Endothelial cell of umbilical vein (primary cell): ENCODE data around the gene PEX10. TPM values are rescaled to one million over a fixed set of nuclear protein-coding genes. Genes with fewer than 3 reads are reported as not detected.

Source experiments
- BruUV-seq: library from RNA; stranded (reverse); fragments of 400-500 nt; replicated peaks from 2 replicates; lab custom pipeline; 2021; lab: Mats Ljungman, UMichigan
- CTCF ChIA-PET: fragments of 300-600, 350-600 bp; sonication (Branson Sonifier 250); formaldehyde crosslinking; loops from one replicate; lab custom pipeline; 2021; ENCODE audit warnings: antibody characterized with exemption, inconsistent platforms; lab: Charles Lee
- POLR2A ChIA-PET: fragments of 300-600, 350-600 bp; sonication (Branson Sonifier 250); formaldehyde crosslinking; loops from one replicate; lab custom pipeline; 2021; ENCODE audit warnings: antibody characterized with exemption, inconsistent platforms; lab: Charles Lee
- DNase-seq: peaks from one replicate; pipeline ENCODE4 v3.0.0-alpha.2; 2011; ENCODE audit warnings: low read depth, low spot score
- FAIRE-seq: peaks from 2 replicates; lab custom pipeline; 2011; peaks lifted over from hg19 to GRCh38; lab: Jason Lieb, UNC
- H2AFZ ChIP-seq: 2 replicates; pipeline ENCODE4 v1.6.0; 2012; ENCODE audit warnings: low read depth, low read length, control low read depth, inconsistent platforms
- H3K27ac ChIP-seq: 2 replicates; pipeline ENCODE4 v1.5.1; 2011; ENCODE audit warnings: low read depth, mild to moderate bottlenecking, control low read depth, low read length, moderate library complexity; ENCODE audit not compliant: insufficient read depth
- H3K27me3 ChIP-seq, 2 experiments: 2 replicates each; pipeline versions ENCODE4 v1.6.0 to v1.6.1; 2011; ENCODE audit warnings: low read length in 2 of 2, mixed read lengths in 1 of 2; ENCODE audit not compliant: control insufficient read depth in 2 of 2, insufficient read depth in 2 of 2
- H3K36me3 ChIP-seq, 2 experiments: 2 replicates in 1 of 2; 3 replicates in 1 of 2; pipeline ENCODE4 v1.5.1; 2011; ENCODE audit warnings: low read length in 2 of 2, mild to moderate bottlenecking in 1 of 2, moderate library complexity in 1 of 2; ENCODE audit not compliant: control insufficient read depth in 2 of 2, insufficient read depth in 2 of 2; ENCODE audit errors: extremely low read depth in 1 of 2
- H3K4me1 ChIP-seq: 3 replicates; pipeline ENCODE4 v1.5.1; 2011; ENCODE audit warnings: mild to moderate bottlenecking, low read length; ENCODE audit not compliant: control insufficient read depth, insufficient read depth; ENCODE audit errors: extremely low read depth
- H3K4me2 ChIP-seq: 2 replicates; pipeline ENCODE4 v1.6.1; 2011; ENCODE audit warnings: low read length, control low read depth, mixed read lengths; ENCODE audit not compliant: insufficient read depth
- H3K4me3 ChIP-seq, 3 experiments: fragments of 200-600 bp in 1 of 3; sonication (generic), shearing (Covaris generic) in 1 of 3; replicated peaks in 1 of 3; 2 replicates each; pipeline ENCODE4 v1.5.1; 2011 to 2016; ENCODE audit warnings: control low read depth in 3 of 3, low read length in 3 of 3, mild to moderate bottlenecking in 2 of 3, inconsistent platforms in 1 of 3, low read depth in 1 of 3, moderate library complexity in 1 of 3; ENCODE audit not compliant: insufficient read depth in 1 of 3
- H3K79me2 ChIP-seq: 2 replicates; pipeline ENCODE4 v1.6.0; 2012; ENCODE audit warnings: low read length, inconsistent platforms; ENCODE audit not compliant: control insufficient read depth, insufficient read depth
- H3K9ac ChIP-seq: replicated peaks from 2 replicates; pipeline ENCODE3; 2011; ENCODE audit warnings: low read length, control low read depth; ENCODE audit not compliant: insufficient read depth; ENCODE audit errors: extremely low read depth
- H3K9me1 ChIP-seq: replicated peaks from 3 replicates; pipeline ENCODE4 v1.6.0; 2011; ENCODE audit warnings: mild to moderate bottlenecking, low read length; ENCODE audit not compliant: control insufficient read depth, insufficient read depth; ENCODE audit errors: extremely low read depth
- H3K9me3 ChIP-seq: replicated peaks from 2 replicates; pipeline ENCODE4 v1.5.1; 2012; ENCODE audit warnings: low read length, inconsistent platforms; ENCODE audit not compliant: control insufficient read depth, insufficient read depth
- H4K20me1 ChIP-seq: replicated peaks from 2 replicates; pipeline ENCODE3; 2011; ENCODE audit warnings: mild to moderate bottlenecking, low read length; ENCODE audit not compliant: control insufficient read depth, insufficient read depth; ENCODE audit errors: extremely low read depth
- CTCF ChIP-seq, 2 donors: IDR thresholded peaks; 1 replicate in 1 of 2; 2 replicates in 1 of 2; pipeline ENCODE4 v1.5.1; 2011; ENCODE audit warnings: low read length in 2 of 2, mild to moderate bottlenecking in 2 of 2, moderate library complexity in 2 of 2, control low read depth in 1 of 2, inconsistent platforms in 1 of 2, low read depth in 1 of 2; ENCODE audit not compliant: insufficient read depth in 1 of 2; ENCODE audit errors: extremely low read depth in 1 of 2
- EZH2 ChIP-seq: IDR thresholded peaks from 2 replicates; pipeline ENCODE4 v1.6.1; 2012; ENCODE audit warnings: borderline replicate concordance, low read depth, mild to moderate bottlenecking, moderate library complexity, low read length, inconsistent platforms; ENCODE audit not compliant: severe bottlenecking
- FOS ChIP-seq: IDR thresholded peaks from 2 replicates; pipeline ENCODE4 v1.6.1; 2011; ENCODE audit warnings: mild to moderate bottlenecking, low read length, moderate library complexity, borderline replicate concordance; ENCODE audit not compliant: insufficient read depth
- GATA2 ChIP-seq: IDR thresholded peaks from 2 replicates; pipeline ENCODE4 v1.7.0; 2011; ENCODE audit warnings: low read depth, mild to moderate bottlenecking, moderate library complexity, mixed read lengths, low read length; ENCODE audit not compliant: insufficient read length, insufficient read depth
- JUN ChIP-seq: IDR thresholded peaks from 2 replicates; pipeline ENCODE4 v1.6.1; 2011; ENCODE audit warnings: borderline replicate concordance, low read depth; ENCODE audit not compliant: insufficient read length, insufficient read depth
- MAX ChIP-seq: IDR thresholded peaks from 2 replicates; pipeline ENCODE4 v1.6.1; 2011; ENCODE audit not compliant: insufficient read depth, insufficient read length
- MYC ChIP-seq: IDR thresholded peaks from one replicate; pipeline ENCODE4 v1.6.1; 2011; ENCODE audit warnings: mild to moderate bottlenecking, low read depth, low read length
- POLR2A ChIP-seq: IDR thresholded peaks from 2 replicates; pipeline ENCODE4 v1.6.1; 2012; ENCODE audit warnings: low read depth, mild to moderate bottlenecking, control low read depth, low read length
- POLR2AphosphoS5 ChIP-seq: IDR thresholded peaks from 2 replicates; pipeline ENCODE4 v1.6.1; 2012; ENCODE audit warnings: low read depth, mild to moderate bottlenecking, control low read depth, low read length, moderate library complexity; ENCODE audit not compliant: insufficient read depth
- dilution Hi-C: fragments of 300-500 bp; cut with MboI; formaldehyde crosslinking; loops from one replicate; pipeline ENCODE4 v1.15.0; 2019; ENCODE audit warnings: low sequenced_read_pairs; ENCODE audit not compliant: extremely low pct_ligation_motif_present
- intact Hi-C: fragments of 100-400 bp; cut with micrococcal nuclease; formaldehyde crosslinking; loops from one replicate; pipeline ENCODE4 v1.10.0; 2022
- polyA plus RNA-seq, 4 experiments: library from polyadenylated mRNA; depleted of rRNA in 3 of 4; stranded (reverse) in 3 of 4; unstranded in 1 of 4; fragments of >200 nt; gene quantifications; 2 replicates each; pipeline versions ENCODE4 v1.2.1 to v1.2.3, GENCODE V29; 2011 to 2012; ENCODE audit warnings: missing spikeins in 1 of 4
- total RNA-seq: library from RNA; stranded (reverse); gene quantifications from 2 replicates; pipeline ENCODE4 v1.2.3, GENCODE V29; 2021

The PEX10 gene
- total and polyA plus RNA-seq, 2 donors (not counting 3 experiments of a cell fraction or from before 2014, with no cell fraction given), result 25.1 to 26.7 TPM

DNA sequence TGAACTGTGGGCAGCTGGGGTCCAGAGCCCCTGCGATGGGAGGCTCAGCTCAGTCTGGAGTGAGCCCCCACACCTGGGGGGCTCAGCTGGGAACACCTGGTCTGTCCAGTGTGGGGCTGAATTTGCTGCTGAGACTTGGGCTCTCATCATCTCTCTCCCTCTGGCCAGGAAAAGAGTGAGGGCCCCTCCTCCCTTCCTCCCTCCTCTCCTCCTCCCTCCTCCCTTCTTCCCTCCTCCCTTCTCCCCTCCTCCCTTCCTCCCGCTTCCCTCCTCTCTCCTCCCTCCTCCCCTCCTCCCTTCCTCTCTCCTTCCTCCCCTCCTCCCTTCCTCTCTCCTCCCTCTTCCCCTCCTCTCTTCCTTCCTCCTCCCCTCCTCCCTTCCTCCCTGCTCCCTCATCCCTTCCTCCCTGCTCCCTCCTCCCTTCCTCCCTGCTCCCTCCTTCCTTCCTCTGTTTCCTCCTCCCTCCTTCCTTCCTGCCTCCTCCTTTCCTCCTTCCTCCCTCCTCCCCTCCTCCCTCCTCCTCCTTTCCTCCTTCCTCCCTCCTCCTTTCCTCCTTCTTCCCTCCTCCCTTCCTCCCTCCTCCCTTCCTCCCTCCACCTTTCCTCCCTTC is 23.5 kb upstream of the PEX10 start:
- BruUV-seq, result no TSS peak
- Histone ChIP-seq H2AFZ (no peak overlapping the region), H3K27ac (no peak overlapping the region), H3K36me3 (no peaks in the 10 kb centered on the region), H3K9me1 (no peaks in the 10 kb centered on the region), H3K27me3 (no peaks in the 10 kb centered on the region), H3K79me2 (no peaks in the 10 kb centered on the region), H3K4me1 (no peaks in the 10 kb centered on the region), H4K20me1 (no peaks in the 10 kb centered on the region), H3K9ac (no peak overlapping the region), H3K4me3 (no peak overlapping the region), H3K4me2 (no peak overlapping the region), H3K9me3 (no peaks in the 10 kb centered on the region)
- intact Hi-C loops, result no loop called here
- DNase-seq, result no peak
- FAIRE-seq, result no peak
- ChIA-PET CTCF (no interaction called here), POLR2A (no interaction called here)
- TF ChIP-seq JUN (no peak), POLR2A (no peak), FOS (no peak), MAX (no peak), POLR2AphosphoS5 (no peak), GATA2 (no peak), CTCF (IDR thresholded peaks at IDR 0.05; ENCODE audit: extremely low read depth in 1 of 2, insufficient read depth in 1 of 2, low read depth in 1 of 2, low read length in 2 of 2) (no peak), MYC (no peak), EZH2 (no peak)
- dilution Hi-C loops, result no loop called here
